ENCODE data around the gene UTP25. TPM values are rescaled to one million over a fixed set of nuclear protein-coding genes. Genes with fewer than 3 reads are reported as not detected.

The UTP25 gene
- total and polyA plus RNA-seq, 2 experiments from 2014 or later, result 3.6 to 8.9 TPM

DNA sequence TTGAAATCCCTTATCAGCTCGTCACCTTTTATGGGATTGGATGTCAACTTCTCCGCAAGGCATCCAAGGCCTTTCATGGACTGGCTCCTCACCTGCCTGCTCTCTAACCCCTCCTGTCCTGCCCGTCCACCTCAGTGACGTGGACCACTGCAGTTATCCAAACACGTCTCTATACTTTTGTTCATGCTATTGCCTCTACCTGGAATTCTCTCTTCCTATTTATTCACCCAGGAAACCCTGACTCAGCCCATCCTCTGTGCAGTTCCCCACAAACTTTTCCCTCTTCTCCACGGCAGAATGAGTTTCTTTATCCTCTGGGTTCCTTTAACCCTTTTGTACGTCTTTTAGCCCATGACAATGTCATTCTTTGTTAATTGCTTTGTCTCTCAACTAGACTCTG lies 5.1 kb upstream of the UTP25 start:
- Histone ChIP-seq H3K27me3 (ENCODE audit: insufficient read depth) (no peaks in the 10 kb centered on the region), H3K4me2 (no peak overlapping the region), H3K36me3 (ENCODE audit: insufficient read depth) (no peaks in the 10 kb centered on the region), H3K27ac (ENCODE audit: low read depth) (no peak overlapping the region), H3K4me3 (no peak overlapping the region), H4K20me1 (replicated peaks; ENCODE audit: insufficient read depth) (no peaks in the 10 kb centered on the region), H2AFZ (peak overlapping the region; percentile 8; the same call in 1 of the 2 replicates), H3F3A (replicated peaks; ENCODE audit: low read depth) (no peaks in the 10 kb centered on the region), H3K79me2 (replicated peaks; ENCODE audit: insufficient read depth) (no peaks in the 10 kb centered on the region), H3K4me1 (ENCODE audit: insufficient read depth) (no peaks in the 10 kb centered on the region; the same call in 1 of the 2 replicates), H3K9me2 (ENCODE audit: insufficient read depth) (no peaks in the 10 kb centered on the region)
- peaks cover 4% of the 10 kb centered on the region for H3K27me3 Mint-ChIP-seq (ENCODE audit: insufficient read depth, low read depth, poor library complexity)
- ATAC-seq, result no peak; the same call in 2 of the 3 replicates
- no peak overlapping the region for H3K27ac Mint-ChIP-seq
- no peaks in the 10 kb centered on the region for H3K36me3 Mint-ChIP-seq (ENCODE audit: low read depth)
- H3K4me1 Mint-ChIP-seq, result peaks cover 3% of the 10 kb centered on the region
- no peak overlapping the region for H3K4me3 Mint-ChIP-seq
- H3K9me3 Mint-ChIP-seq, result no peaks in the 10 kb centered on the region; the same call in 2 of the 3 replicates
- DNase-seq (ENCODE audit: low spot score), result no peak
- TF ChIP-seq REST (IDR thresholded peaks at IDR 0.05; ENCODE audit: unreplicated experiment) (no peak), CTCF (conservative IDR thresholded peaks at IDR 0.05; ENCODE audit: low read depth in 2 of 2) (no peak), NANOG (IDR thresholded peaks at IDR 0.05; ENCODE audit: borderline replicate concordance) (no peak), ZNF462 (CRISPR knock-in tag; IDR thresholded peaks at IDR 0.05) (no peak), EZH2phosphoT487 (IDR thresholded peaks at IDR 0.05; ENCODE audit: unreplicated experiment) (no peak), ZNF114 (CRISPR knock-in tag; IDR thresholded peaks at IDR 0.05) (no peak), CREB1 (CRISPR knock-in tag; IDR thresholded peaks at IDR 0.05; ENCODE audit: low read depth) (no peak), ZNF331 (CRISPR knock-in tag; IDR thresholded peaks at IDR 0.05; ENCODE audit: low read depth) (no peak), STAT1 (IDR thresholded peaks at IDR 0.05; ENCODE audit: unreplicated experiment) (no peak), EZH2 (IDR thresholded peaks at IDR 0.05; ENCODE audit: low read depth, unreplicated experiment) (no peak), POLR2AphosphoS5 (IDR thresholded peaks at IDR 0.05; ENCODE audit: low read depth) (no peak), JUNB (IDR thresholded peaks at IDR 0.05; ENCODE audit: unreplicated experiment) (no peak)
- TF ChIP-seq, protein P1, sequence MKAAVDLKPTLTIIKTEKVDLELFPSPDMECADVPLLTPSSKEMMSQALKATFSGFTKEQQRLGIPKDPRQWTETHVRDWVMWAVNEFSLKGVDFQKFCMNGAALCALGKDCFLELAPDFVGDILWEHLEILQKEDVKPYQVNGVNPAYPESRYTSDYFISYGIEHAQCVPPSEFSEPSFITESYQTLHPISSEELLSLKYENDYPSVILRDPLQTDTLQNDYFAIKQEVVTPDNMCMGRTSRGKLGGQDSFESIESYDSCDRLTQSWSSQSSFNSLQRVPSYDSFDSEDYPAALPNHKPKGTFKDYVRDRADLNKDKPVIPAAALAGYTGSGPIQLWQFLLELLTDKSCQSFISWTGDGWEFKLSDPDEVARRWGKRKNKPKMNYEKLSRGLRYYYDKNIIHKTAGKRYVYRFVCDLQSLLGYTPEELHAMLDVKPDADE (IDR thresholded peaks at IDR 0.05), result no peak
